ENCODE data around the gene ATP1B4.

- TF ChIP-seq CTCF (optimal IDR thresholded peaks at IDR 0.05 in 1 of 3, IDR thresholded peaks at IDR 0.05 in 1 of 3, conservative IDR thresholded peaks at IDR 0.05 in 1 of 3; ENCODE audit: extremely low read depth in 1 of 3, insufficient read depth in 2 of 3, low read length in 3 of 3) = no peak
- no peak for TF ChIP-seq EZH2 (IDR thresholded peaks at IDR 0.05; ENCODE audit: low read length)
Measured at GRCh38 chrX:120401301-120401700, 39.4 kb downstream of the ATP1B4 start.

Measured in keratinocyte (primary cell).